SU-DHL-6 (cell line): ENCODE data around the gene PPP1R14C.

Source experiments
- CTCF ChIP-seq: fragments of 200-600 bp; sonication (generic); IDR thresholded peaks from one replicate; pipeline ENCODE4 v1.5.1; 2017; ENCODE audit warnings: antibody characterized with exemption, mild to moderate bottlenecking, low read length, moderate library complexity; ENCODE audit not compliant: insufficient read depth, poor library complexity, severe bottlenecking
- EZH2phosphoT487 ChIP-seq: fragments of 200-600 bp; sonication (generic), shearing (Covaris generic); conservative IDR thresholded peaks from 2 replicates; pipeline ENCODE4 v1.6.1; 2018; ENCODE audit warnings: mild to moderate bottlenecking, antibody characterized with exemption, low read length, moderate library complexity, mixed read lengths

GRCh38 chr6:150238846-150239407 lies 96.1 kb downstream of the PPP1R14C start:
- no peak for TF ChIP-seq CTCF
- TF ChIP-seq EZH2phosphoT487: no peak
